IPS-18c (cell line): ENCODE results near the gene TMEM141.

Experiments used
- H3K4me3 ChIP-seq: 2 replicates; pipeline ENCODE4 v1.7.0; 2013; ENCODE audit warnings: low read depth, mild to moderate bottlenecking, low read length, moderate library complexity; ENCODE audit not compliant: insufficient read depth
- H3K9me3 ChIP-seq: one replicate; pipeline ENCODE4 v1.6.1; 2013; ENCODE audit warnings: mild to moderate bottlenecking, low read length, moderate library complexity; ENCODE audit not compliant: control insufficient read depth, insufficient read depth

The TMEM141 gene

DNA sequence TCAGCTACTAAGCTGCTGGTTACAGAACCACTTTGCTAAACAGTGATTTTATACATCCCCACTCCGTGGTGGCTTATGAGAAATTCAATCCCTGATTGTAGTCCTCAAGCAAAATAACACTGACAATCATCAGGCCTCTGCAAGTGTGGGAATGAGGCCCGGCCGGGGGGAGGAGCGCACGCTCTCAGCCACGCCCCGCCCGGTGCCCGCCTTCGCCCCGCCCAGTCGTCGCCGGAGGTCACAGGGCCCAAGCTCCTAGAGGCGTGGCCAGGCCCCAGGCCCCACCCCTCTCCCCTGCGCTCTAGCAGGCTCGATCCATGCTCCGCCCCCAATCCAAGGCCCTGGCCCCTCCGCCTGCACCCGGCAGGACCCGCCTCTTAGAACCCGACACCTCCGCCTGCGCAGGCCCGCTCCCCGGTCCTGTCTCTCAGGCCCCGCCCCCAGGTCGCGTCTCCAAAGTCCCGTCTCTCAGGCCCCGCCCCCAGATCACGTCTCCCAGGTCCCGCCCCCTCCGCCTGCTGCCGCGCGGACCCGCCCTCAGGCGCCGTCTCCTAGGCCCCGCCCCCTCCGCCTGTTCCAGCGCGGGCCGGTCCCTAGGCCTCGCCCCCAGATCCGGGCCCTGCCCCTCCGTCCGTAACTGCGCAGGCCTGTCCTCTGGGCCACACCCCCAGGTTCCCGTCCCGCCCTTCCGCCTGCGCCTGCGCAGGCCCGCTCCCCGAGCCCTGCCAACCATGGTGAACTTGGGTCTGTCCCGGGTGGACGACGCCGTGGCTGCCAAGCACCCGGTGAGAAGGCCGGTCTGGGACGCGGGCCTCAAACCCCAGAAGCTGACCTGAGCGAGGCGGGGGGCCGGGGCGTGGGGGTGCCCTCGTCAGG lies at the start of gene TMEM141:
Gene TMEM141, plus strand, starts transcription at position 705 of the 876 bp plus-strand sequence. Its CDS starts 27 bp downstream, at position 732.
- no peaks in the 10 kb centered on the region for H3K9me3 ChIP-seq

DNA sequence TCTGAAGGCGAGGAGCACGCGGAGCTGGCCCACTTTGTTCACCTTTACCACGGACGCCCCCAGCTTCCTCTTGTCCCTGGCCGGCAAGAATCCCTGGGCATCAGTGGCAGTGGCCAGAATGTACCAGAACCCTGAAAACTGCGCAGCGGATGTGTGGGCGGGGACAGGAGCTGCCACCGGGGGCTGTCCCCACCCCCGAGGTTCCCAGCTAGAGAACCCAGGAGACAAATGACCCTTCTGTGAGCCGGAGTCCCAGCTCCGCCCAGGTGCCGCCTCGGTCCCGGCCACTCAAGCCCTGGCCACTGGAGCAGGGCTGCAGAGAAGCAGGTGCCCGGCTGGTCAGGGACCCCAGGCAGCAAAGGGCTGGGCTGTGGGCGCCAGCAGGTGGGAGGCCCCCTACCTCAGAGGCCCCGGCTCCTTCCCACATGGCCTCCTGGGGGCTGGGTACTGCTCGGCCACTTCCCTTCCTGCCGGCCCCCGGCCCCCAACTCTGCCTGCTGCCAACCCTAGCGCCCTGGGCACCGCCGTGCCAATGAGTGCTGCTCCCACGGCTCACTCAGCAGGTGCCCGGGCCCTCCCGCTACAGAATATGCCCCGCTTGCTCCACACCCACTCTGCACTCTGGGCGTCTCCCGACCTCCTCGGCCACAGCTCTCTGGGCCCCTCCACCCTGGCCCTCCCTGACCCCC lies 49.1 kb upstream of the TMEM141 start:
- no peak overlapping the region for H3K4me3 ChIP-seq
- H3K9me3 ChIP-seq, result no peaks in the 10 kb centered on the region

More for the DNA sequence above, at the start of gene TMEM141:
- H3K4me3 ChIP-seq, result peak within 1 kb of the TSS; percentile 92

DNA sequence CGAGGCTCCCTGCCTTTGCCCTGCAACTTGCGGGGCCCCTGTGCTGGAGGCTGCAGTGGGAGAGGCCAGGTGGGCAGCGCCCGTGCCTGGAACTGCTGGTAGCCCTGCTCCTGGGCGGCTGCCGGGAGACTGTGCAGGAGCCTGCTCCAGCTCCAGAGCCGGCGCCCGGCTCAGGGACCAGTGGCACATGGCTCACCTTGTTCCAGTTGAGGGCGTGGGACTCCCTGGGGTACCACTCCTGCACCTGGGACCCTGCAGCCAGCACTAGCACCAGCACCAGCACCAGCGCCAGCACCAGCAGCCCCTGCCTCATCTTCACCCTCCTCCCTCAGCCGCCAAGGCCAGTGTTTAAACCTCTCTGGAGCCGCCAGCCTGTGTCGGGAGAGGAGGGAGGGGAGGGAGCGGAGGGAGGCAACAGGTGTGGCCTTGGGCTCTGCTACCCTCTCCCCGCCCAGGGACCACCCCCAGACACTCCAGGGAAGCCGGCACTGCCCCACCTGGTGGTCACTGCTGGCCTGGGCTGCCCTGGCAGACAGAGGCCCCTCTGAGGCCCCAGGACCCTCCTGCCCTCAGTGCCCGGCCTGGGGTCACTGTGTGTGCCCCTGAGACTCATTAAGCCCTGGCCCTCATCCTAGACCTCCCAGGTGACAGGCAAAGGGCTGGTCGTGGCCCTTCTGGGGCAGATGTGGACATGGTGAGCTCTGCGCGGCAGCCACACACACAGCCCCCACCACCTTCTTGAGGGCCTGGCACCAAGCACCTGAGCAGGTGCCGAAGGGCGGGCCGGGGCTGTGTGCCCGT lies 48.4 kb upstream of the TMEM141 start, which contains the start of gene LCN10:
Gene LCN10, minus strand, starts transcription at position 350 of the 801 bp plus-strand sequence. Its CDS starts 37 bp downstream, at position 313.
- no peak within 1 kb of the TSS for H3K4me3 ChIP-seq

DNA sequence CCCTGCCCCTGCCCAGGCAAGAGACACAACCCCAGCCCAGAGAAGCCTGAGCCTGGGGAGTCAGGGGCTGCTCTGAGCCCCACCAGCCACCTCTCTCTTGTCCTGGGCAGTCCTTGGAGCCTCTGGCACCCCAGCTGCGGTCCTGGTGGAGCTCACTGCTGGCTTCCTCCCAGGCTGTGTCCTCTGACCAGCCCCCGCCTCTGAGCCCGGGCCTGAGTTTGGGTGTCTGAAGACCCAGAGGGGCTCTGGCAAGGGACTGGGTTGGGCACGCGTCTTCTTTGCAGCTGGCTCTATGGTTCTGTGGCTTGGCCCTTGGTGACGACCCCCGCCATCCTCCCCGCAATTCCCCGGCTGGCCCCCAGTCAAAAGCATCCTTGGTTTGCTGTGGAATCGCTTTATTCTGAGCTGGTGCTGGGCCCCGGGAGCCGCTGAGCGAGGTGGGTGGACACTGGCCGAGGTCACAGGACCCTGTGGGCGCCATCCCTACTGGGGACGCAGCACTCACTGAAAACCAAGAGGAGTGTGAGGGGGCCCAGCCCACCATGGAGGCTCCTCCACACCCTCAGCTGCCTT lies 47.4 kb upstream of the TMEM141 start:
- Histone ChIP-seq H3K4me3 (no peak overlapping the region), H3K9me3 (no peaks in the 10 kb centered on the region)

More for the DNA sequence above, 48.4 kb upstream of the TMEM141 start, which contains the start of gene LCN10:
- H3K9me3 ChIP-seq, result no peaks in the 10 kb centered on the region

DNA sequence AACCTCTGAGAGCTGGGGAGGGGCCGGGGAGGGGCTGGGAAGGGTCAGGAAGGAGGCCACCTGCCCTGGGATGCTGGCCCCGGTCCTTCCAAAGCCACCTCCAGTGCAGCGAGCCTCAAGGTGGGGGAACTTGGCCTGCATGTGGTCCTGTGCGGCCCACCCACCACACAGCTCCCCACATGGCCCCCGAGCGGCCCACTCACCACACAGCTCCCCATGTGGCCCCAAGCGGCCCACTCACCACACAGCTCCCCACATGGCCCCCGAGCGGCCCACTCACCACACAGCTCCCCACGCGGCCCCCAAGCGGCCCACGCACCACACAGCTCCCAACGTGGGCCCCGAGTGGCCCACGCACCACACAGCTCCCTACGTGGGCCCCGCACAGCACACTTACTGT lies 46.4 kb upstream of the TMEM141 start:
- no peak overlapping the region for H3K4me3 ChIP-seq
- H3K9me3 ChIP-seq, result no peaks in the 10 kb centered on the region

DNA sequence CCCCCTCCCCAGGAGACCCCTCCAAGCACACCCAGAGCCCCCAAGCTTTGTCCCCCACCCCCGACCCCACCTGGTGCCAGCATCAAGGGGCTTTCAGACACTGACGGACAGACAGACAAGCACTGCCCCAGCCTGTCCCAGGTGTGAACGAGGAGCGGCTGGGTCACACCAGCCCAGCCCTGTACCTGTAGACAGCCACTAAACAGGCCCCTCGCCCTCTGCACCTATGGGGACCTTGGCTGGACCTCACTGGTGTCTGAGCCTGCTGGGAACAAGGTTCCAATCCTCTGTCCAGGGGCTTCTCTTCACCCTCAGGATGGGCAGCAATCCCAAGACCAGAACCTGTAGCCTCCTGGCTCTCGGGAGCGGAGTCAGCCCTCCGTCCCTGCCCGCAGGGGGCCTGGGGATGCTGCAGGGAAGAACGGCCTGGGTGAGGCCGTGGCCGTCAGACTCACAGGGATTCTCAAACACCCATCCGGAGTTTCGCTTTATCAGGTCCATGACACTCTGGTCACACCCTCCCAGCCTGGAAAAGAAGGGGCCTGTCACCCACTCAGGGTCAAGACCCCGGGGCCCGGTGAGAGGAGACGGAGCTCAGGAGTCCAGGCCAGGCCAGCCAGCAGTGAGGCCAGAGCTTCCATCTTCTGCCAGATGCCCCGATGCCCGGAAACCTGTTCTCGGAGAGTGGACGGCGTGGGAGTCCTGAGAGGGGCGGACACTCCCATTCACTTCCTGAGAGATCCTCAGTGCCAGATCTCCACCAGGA lies 45.6 kb upstream of the TMEM141 start:
- H3K9me3 ChIP-seq, result no peaks in the 10 kb centered on the region
- H3K4me3 ChIP-seq, result no peak overlapping the region

DNA sequence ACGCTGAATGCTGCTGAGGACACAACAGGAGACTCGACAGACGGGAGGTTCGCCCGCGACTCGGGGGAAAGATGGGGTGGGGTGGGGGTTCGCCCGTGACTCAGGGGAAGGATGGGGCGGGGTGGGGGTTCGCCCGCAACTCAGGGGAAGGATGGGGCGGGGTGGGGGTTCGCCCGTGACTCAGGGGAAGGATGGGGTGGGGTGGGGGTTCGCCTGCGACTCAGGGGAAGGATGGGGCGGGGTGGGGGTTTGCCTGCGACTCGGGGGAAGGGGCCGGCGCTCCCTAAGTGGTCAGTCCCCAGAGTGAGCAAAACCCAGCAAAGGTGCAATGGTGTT lies 45.0 kb upstream of the TMEM141 start:
- Histone ChIP-seq H3K9me3 (no peaks in the 10 kb centered on the region), H3K4me3 (no peak overlapping the region)

DNA sequence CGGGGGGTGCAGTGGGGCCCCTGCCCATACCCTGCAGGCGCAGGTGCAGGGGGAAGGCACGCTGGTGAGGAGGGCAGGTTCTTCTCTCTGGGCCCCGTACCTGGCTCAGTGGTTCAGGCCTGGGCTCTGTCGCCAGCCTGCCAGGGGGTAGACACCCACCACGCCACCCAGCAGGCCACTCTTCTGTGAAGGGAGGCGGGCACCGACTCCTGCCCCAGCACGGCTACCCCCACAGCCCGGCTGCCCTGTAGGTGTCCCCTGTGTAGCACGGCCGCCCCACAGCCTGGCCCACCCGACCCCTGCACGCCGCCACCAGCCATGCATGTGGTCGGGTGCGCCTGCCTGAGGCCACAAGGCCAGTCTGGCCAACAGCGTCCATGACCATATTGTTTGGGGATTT lies 44.5 kb upstream of the TMEM141 start:
- H3K9me3 ChIP-seq, result no peaks in the 10 kb centered on the region
- H3K4me3 ChIP-seq, result no peak overlapping the region

DNA sequence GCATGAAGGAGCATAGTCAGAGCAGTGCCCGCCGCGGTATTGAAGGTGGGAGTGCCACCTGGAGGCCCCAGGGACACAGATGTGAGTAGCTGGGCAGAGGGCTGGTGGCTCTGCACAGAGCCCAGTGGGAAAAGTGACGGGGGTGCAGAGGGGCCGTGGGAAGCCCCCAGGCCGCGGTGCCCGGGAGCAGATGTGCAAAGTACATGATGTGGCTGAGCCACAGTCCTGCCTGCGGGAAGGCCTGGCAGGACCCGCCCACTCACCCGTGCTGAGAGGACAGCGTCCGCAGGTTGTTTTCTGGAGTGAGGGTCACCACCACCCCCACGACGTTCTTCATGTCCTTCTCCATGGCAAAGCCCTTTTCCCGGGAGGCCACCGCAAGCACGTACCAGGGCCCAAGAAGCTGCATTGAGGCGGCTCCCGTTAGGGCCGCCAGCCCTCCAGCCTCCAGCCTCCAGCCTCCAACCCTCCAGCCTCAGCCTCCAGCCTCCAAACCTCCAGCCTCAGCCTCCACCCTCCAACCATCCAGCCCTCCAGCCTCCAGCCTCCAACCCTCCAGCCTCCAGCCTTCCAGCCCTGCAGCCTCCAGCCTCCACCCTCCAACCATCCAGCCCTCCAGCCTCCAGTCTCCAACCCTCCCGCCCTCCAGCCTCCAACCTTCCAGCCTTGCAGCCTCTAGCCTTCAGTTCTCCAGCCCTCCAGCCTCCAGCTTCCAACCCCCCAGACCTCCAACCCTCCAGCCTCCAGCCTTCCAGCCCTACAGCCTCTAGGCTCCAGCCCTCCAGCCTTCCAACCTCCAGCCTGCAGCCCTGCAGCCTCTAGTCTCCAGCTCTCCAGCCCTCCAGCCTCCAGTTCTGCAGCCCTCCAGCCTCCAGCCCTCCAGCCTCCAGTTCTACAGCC lies 43.7 kb upstream of the TMEM141 start:
- no peaks in the 10 kb centered on the region for H3K9me3 ChIP-seq
- H3K4me3 ChIP-seq, result no peak overlapping the region

DNA sequence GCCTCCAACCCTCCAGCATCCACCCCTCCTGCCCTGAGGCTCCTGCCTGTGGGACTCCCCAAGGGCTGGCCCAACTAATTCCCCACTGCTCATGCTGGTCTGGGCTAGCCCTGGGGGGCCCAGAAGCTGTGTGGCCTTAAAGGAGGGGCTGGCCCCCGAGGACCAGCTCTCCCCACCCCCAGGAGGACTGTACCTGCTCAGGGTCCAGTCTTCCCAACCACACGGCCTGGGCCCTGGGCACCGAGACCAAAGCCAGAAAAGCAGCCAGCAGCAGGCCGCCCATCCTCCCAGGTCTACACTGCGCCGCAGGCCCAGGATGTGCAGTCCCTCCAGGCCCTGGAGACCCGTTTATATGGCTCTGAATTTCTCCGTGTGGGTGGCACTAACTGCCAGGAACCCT lies 42.9 kb upstream of the TMEM141 start, which contains the start of gene LCN6:
Gene LCN6, minus strand, starts transcription at position 325 of the 400 bp plus-strand sequence. Its CDS starts 42 bp downstream, at position 283.
- Histone ChIP-seq H3K9me3 (no peaks in the 10 kb centered on the region), H3K4me3 (no peak within 1 kb of the TSS)

DNA sequence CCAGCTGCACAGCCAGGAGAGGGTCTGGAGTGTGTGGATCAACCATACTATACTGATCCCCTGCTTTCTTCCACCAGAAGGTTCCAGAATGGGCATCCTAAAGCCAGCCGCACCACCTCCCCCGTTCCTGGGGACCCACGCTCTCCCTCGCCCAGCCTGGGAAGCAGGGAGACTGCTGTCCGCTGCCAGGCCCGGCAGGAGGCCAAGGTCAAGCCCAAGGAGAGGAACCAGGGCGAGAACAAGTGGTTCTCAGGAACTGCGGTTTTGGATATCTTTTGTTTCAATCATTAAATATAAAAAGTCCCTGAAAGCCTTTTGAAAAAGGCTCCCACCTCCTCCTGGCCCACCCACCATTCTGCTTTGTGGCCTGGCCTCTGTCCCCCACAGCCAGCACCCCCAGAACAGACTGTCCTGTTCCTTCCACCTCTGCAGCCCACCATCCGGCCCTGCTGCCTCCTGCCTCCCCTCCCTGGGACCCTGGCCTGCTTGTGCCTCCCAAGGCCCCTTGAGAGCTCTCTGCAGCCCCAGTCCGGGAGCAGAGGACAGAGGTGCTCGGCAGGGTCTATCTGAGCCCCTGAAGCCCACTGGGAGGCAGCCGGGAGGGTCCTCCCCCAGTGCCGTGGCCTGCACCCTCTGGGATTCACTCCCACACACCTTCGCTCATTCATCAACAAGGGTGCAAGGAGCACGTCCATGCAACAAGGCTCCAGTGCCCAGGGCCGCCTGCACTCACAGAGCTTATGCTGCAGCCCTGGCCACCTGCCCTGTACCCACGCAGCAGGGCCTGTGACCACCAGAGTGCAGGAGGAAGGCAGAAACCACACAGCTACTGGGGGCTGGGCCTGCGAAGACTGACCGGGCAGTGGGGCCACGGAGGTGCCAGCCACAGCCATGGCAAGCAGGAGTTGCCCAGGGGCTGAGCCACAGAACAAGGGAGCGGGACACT lies 42.2 kb upstream of the TMEM141 start:
- H3K4me3 ChIP-seq, result no peak overlapping the region
- H3K9me3 ChIP-seq, result no peaks in the 10 kb centered on the region

DNA sequence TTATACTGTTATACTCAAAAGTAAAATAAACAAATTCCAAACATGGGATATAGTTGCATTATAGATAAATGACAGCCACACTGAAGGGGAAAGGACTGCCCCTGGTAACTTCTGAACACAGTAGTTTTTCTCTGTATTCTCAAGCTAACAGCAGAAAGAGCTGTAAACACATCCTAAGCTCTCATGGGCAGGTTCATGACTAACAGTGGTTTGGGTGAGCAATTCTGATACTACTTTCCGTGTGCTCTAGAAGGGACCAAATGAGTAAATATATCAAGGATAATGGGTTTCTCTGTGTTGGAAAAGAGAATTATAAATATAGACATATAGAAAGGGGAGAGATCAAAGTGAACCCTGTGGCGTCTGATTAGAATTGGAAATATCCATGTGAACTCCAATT lies 40.6 kb upstream of the TMEM141 start:
- Histone ChIP-seq H3K4me3 (no peak overlapping the region), H3K9me3 (no peaks in the 10 kb centered on the region)

DNA sequence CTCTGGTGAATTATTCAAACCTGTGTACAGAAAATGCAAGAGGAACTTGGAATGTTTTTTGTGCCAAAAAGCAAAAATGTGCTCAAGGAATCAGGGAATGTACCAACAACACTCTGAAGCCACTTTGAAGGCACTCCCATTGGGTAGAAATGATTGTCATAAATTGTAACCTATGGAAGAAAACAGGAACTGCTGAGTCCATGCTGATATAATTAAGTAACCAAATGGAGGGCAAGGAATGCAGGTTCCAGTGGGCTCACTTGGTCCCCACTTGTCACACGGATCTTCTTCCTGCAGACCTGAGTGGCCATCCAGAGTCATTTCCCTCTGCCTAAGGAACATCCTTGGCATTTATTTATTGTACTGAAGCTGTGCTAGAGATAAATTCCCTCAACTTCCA lies 39.9 kb upstream of the TMEM141 start:
- Histone ChIP-seq H3K9me3 (no peaks in the 10 kb centered on the region), H3K4me3 (no peak overlapping the region)

DNA sequence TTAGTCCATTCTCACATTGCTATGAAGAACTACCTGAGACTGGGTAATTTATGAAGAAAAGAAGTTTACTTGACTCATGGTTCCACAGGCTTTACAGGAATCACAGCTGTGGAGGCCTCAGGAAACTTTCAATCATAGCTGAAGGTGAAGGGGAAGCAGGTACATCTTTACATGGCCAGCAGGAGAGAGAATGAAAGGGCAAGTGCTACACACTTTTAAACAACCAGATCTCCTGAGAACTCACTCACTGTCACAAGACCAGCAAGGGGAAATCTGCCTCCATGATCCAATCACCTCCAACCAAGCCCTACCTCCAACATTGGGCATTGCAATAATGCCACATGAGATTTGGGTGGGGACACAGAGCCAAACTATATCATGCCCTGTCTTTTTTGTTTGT lies 39.3 kb upstream of the TMEM141 start:
- Histone ChIP-seq H3K9me3 (no peaks in the 10 kb centered on the region), H3K4me3 (no peak overlapping the region)
